ENCODE results near the gene ENG.

GRCh38 chr9:127873223-127873691 is 18.8 kb upstream of the ENG start:
- TF ChIP-seq CTCF (IDR thresholded peaks at IDR 0.05) = no peak
- no peak for TF ChIP-seq POLR2A (IDR thresholded peaks at IDR 0.05)

Measured in stomach (tissue), 4 donors.